Measurements from ENCODE around the gene CKB.

The CKB gene

DNA sequence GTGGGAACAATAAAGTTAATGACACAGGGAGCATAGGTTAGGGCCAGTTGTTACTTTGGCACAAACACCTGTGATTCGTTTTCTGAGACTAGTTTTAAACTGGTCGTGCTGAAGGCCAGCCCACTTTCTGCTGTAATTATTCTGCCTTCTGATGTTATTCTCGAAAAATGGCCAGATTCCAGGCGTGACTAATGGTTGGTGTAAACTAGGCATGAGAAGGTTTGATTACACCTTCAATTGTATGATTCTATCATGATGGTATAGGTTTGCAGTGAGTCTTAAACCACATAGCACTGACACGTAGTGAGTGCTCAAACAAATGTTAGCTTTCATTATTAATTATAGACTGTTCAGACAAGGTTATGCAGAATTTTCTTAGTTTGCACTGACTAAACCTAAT is 39.0 kb downstream of the CKB start:
- DNase-seq: no peak

DNA sequence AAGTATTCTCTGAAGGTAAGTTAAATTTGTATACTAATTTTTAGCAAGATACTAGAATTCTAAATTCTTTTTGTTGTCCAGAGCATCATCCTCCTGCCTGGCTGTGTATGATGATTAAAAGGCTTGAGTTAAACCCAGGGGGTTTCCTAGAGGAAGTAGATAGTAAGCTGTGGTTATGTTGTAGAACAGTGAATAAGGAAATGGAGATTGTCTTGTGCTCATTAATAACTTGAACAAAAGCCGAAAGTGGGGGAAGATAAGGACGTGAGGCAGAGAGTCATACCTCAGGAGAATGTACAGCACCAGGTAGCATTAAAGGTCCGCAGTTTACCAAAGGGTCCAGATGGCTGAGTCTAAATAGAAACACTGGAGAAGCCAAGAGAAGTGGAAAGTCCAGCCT is 42.0 kb downstream of the CKB start:
- DNase-seq: peak in 1 of 2 experiments; percentile 4

DNA sequence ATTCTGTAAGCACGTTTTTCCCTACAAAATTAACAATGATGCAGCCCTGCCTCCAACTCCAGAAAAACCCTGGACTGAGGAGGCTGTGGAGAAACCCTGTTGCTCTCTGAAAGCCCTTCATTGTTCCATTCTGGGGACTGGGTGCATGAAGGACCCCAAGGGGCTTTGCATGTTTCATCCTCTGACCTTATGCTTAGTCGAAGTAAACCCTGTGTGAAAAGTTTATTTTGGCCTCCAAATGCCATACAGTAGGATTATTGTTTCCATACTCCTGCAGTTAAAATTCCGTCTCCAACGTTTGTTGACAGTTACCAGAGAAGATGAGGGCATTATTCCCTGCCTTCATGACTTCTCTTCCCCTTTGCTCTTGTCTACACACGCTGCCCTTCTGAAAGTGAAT is 46.0 kb downstream of the CKB start:
- no peak for DNase-seq

DNA sequence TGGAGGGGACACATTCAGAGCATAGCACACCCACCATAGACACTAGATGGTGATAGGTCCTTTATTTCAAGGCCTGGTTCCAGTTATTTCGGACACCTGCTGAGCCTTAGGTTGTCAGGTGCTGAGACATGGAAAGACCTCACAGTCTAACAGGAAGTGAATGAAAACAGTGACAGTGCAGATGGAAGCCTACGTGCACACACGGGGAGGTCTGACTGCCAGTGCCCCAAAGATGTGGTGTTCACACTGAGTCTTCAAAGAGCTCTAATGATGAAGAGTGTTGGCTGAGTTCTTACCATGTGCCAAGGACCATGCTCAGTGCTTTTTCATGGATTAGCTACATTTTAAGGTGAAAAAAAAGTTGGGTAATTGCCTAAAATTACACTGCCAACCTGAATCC is 46.6 kb downstream of the CKB start:
- no peak for DNase-seq

DNA sequence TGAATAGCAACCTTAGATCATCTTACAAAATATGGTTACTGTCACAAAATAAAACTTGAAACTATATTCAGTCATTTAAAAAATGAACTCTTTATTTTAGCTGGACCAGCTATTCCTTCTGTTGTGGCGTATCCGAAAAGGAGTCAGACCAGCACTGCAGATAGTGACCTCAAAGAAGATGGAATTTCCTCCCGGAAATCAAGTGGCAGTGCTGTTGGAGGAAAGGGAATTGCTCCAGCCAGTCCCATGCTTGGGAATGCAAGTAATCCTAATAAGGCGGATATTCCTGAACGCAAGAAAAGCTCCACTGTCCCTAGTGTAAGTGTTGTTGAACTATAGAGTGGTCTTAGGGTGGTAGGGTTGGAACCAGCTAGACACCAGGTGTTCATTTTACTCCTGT is 47.7 kb downstream of the CKB start:
- no peak for DNase-seq

DNA sequence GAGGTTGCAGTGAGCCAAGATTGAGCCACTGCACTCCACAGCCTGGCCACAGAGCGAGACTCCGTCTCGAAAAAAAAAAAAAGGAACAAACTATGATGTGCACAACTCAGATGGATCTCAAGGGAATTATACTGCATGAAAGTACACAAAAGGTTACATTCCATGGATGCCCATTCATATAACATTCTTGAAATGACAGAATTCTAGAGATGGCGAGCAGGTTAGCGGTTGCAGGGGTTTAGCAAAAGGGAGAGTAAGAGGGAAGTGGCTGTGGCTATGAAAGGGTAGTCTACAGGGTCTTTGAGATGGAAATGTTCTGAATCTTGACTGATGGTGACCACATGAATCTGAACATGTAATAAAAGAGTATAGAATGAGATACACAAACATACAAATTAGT is 49.7 kb downstream of the CKB start:
- no peak for DNase-seq

All from activated T-cell treated with anti-CD3 and anti-CD28 coated beads, Interleukin-2, amount 50 U/mL, for 48 hours (primary cell).